ENCODE measurements around the gene PARP14. TPM values are rescaled to one million over a fixed set of nuclear protein-coding genes. Genes with fewer than 3 reads are reported as not detected.
"Not testable (repeated sequence)": the region's sequence is repeated elsewhere in the genome, so short reads cannot be mapped to it uniquely, and the experiment has no call there.

The PARP14 gene
- 10 to 100 TPM; 35.2 to 40.3 TPM for total RNA-seq
- 10 to 100 TPM; 13.9 to 14.1 TPM for polyA plus RNA-seq (ENCODE audit: insufficient read length in 2 of 2)
- long read RNA-seq, donor 1, full-length matches to known transcripts, result 1 of 1 reads
- long read RNA-seq, donor 1, partial matches to known transcripts, result 0 of 1 reads
- long read RNA-seq, donor 1, other reads (novel, unspliced or antisense), result 0 of 1 reads
- long read RNA-seq, donor 2, result 0 reads
- long read RNA-seq, donor 3, result 0 reads
- long read RNA-seq, donor 4, result 0 reads

GRCh38 chr3:122680475-122681283 is at the start of gene PARP14:
PARP14 (plus strand) TSS chr3:122680839; CDS start chr3:122680884, 45 bp downstream.
- H3K4me3 ChIP-seq (ENCODE audit: low read depth, low read length), result peak within 1 kb of the TSS; percentile 83
- DNase-seq (ENCODE audit: low read depth in 4 of 6, low spot score in 6 of 6), result peak in 3 of 6 donors; percentile 46 to 83 (median 62)
- peaks cover 22% of the 10 kb centered on the region for H3K27me3 ChIP-seq (ENCODE audit: control insufficient read depth, insufficient read depth, low read length)
- H3K36me3 ChIP-seq (ENCODE audit: control insufficient read depth, insufficient read depth, low read length), result no peaks in the 10 kb centered on the region
- H3K27ac ChIP-seq (ENCODE audit: low read depth, low read length), result peak within 1 kb of the TSS; percentile 91
- no peaks in the 10 kb centered on the region for H3K9me3 ChIP-seq (ENCODE audit: control insufficient read depth, insufficient read depth, low read length)
- WGBS (ENCODE audit: insufficient coverage), result 2% methylated on average over 56 of the region's 63 CpGs
- H3K4me1 ChIP-seq (ENCODE audit: control insufficient read depth, insufficient read depth, low read length), result peaks cover 26% of the 10 kb centered on the region

DNA sequence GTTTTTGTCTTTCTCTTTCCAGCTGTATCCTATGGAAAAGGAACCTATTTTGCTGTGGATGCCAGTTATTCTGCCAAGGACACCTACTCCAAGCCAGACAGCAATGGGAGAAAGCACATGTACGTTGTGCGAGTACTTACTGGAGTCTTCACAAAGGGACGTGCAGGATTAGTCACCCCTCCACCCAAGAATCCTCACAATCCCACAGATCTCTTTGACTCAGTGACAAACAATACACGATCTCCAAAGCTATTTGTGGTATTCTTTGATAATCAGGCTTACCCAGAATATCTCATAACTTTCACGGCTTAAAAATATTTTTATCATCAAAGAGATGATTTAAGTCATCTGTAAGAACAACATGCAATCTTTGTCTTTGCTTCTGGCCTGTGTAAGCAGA is 44.9 kb upstream of the PARP14 start:
- no peaks in the 10 kb centered on the region for H3K4me1 ChIP-seq (ENCODE audit: control insufficient read depth, insufficient read depth, low read length)
- 80% methylated on average over 2 of the region's 5 CpGs for WGBS (ENCODE audit: insufficient coverage)
- no peak overlapping the region for H3K27ac ChIP-seq (ENCODE audit: low read depth, low read length)
- H3K36me3 ChIP-seq (ENCODE audit: control insufficient read depth, insufficient read depth, low read length), result no peaks in the 10 kb centered on the region
- H3K27me3 ChIP-seq (ENCODE audit: control insufficient read depth, insufficient read depth, low read length), result no peaks in the 10 kb centered on the region
- H3K9me3 ChIP-seq (ENCODE audit: control insufficient read depth, insufficient read depth, low read length), result no peaks in the 10 kb centered on the region
- no peak overlapping the region for H3K4me3 ChIP-seq (ENCODE audit: low read depth, low read length)
- DNase-seq (ENCODE audit: low read depth in 4 of 6, low spot score in 6 of 6), result no peak

- no peaks in the 10 kb centered on the region for H3K27me3 ChIP-seq (ENCODE audit: control insufficient read depth, insufficient read depth, low read length)
- WGBS (ENCODE audit: insufficient coverage), result 52% methylated on average over 2 of the region's 3 CpGs
- no peak for DNase-seq (ENCODE audit: low read depth in 4 of 6, low spot score in 6 of 6)
- H3K4me1 ChIP-seq (ENCODE audit: control insufficient read depth, insufficient read depth, low read length), result no peaks in the 10 kb centered on the region
- H3K27ac ChIP-seq (ENCODE audit: low read depth, low read length), result no peak overlapping the region
- no peaks in the 10 kb centered on the region for H3K36me3 ChIP-seq (ENCODE audit: control insufficient read depth, insufficient read depth, low read length)
- no peak overlapping the region for H3K4me3 ChIP-seq (ENCODE audit: low read depth, low read length)
- no peaks in the 10 kb centered on the region for H3K9me3 ChIP-seq (ENCODE audit: control insufficient read depth, insufficient read depth, low read length)
These were observed 43.9 kb upstream of the PARP14 start for GRCh38 chr3:122636697-122637096.

DNA sequence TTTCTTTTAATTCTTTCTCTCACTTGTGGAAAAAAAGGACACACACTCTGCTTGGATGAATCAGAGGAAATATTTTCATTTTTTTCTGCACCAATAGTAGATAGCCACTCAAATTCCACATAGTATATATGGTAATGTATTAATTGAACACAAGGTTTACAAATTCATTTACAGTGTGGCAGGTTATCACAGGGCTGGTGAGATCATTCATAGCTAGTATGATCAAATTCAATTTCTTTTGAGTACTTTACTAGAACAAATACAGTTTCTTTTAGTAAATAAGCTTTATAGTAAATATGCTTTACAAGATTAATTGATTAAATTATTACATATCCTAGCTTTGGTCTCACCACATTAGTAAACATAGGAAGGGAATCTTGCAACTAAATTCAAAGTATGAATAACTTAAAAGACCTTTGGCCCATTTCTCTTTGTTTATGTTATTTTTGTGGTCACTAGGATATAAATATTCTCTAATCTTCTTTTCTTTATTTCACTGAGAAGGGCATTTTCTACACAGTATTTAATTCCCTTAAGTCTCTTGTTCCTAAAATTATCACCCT is 40.1 kb upstream of the PARP14 start:
- Histone ChIP-seq H3K4me3 (ENCODE audit: low read depth, low read length) (no peak overlapping the region), H3K27me3 (ENCODE audit: control insufficient read depth, insufficient read depth, low read length) (no peaks in the 10 kb centered on the region), H3K27ac (ENCODE audit: low read depth, low read length) (no peak overlapping the region), H3K36me3 (ENCODE audit: control insufficient read depth, insufficient read depth, low read length) (no peaks in the 10 kb centered on the region), H3K9me3 (ENCODE audit: control insufficient read depth, insufficient read depth, low read length) (no peaks in the 10 kb centered on the region), H3K4me1 (ENCODE audit: control insufficient read depth, insufficient read depth, low read length) (no peaks in the 10 kb centered on the region)
- DNase-seq (ENCODE audit: low read depth in 4 of 6, low spot score in 6 of 6), result no peak

DNA sequence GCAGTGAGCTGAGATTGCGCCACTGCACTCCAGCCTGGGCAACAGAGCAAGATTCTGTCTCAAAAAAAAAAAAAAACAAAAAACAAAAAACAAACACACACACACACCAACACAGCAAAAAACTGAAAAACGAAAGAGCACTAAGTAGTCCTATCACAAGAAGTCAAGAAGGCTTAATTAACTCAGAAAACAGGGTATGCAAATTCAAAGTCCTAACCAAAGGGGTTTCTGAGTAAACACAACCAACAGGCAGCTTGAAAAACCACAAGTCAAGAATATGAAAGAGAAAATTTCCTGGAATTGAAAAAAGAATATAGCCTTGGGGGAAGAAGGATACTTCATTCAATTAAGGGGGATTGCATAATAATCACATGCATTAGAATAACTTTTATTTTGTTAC is 37.7 kb upstream of the PARP14 start:
- WGBS (ENCODE audit: insufficient coverage), result no CpG with 5 or more reads among the region's 2 CpGs
- DNase-seq (ENCODE audit: low read depth in 4 of 6, low spot score in 6 of 6), result no peak
- no peaks in the 10 kb centered on the region for H3K9me3 ChIP-seq (ENCODE audit: control insufficient read depth, insufficient read depth, low read length)
- H3K36me3 ChIP-seq (ENCODE audit: control insufficient read depth, insufficient read depth, low read length), result no peaks in the 10 kb centered on the region
- no peaks in the 10 kb centered on the region for H3K4me1 ChIP-seq (ENCODE audit: control insufficient read depth, insufficient read depth, low read length)
- H3K27me3 ChIP-seq (ENCODE audit: control insufficient read depth, insufficient read depth, low read length), result no peaks in the 10 kb centered on the region
- no peak overlapping the region for H3K4me3 ChIP-seq (ENCODE audit: low read depth, low read length)
- H3K27ac ChIP-seq (ENCODE audit: low read depth, low read length), result no peak overlapping the region

GRCh38 chr3:122646146-122646988 is 34.3 kb upstream of the PARP14 start:
- Histone ChIP-seq H3K27ac (ENCODE audit: low read depth, low read length) (no peak overlapping the region), H3K27me3 (ENCODE audit: control insufficient read depth, insufficient read depth, low read length) (no peaks in the 10 kb centered on the region), H3K4me3 (ENCODE audit: low read depth, low read length) (no peak overlapping the region), H3K36me3 (ENCODE audit: control insufficient read depth, insufficient read depth, low read length) (no peaks in the 10 kb centered on the region), H3K4me1 (ENCODE audit: control insufficient read depth, insufficient read depth, low read length) (no peaks in the 10 kb centered on the region), H3K9me3 (ENCODE audit: control insufficient read depth, insufficient read depth, low read length) (no peaks in the 10 kb centered on the region)
- 60% methylated on average over 1 of the region's 5 CpGs for WGBS (ENCODE audit: insufficient coverage)
- no peak for DNase-seq (ENCODE audit: low read depth in 4 of 6, low spot score in 6 of 6)

- 63% methylated on average over 11 of the region's 11 CpGs for WGBS (ENCODE audit: insufficient coverage)
- not testable (repeated sequence) for H3K4me3 ChIP-seq (ENCODE audit: low read depth, low read length); DNase-seq (ENCODE audit: low read depth in 4 of 6, low spot score in 6 of 6); H3K36me3 ChIP-seq (ENCODE audit: control insufficient read depth, insufficient read depth, low read length); H3K9me3 ChIP-seq (ENCODE audit: control insufficient read depth, insufficient read depth, low read length); H3K4me1 ChIP-seq (ENCODE audit: control insufficient read depth, insufficient read depth, low read length); H3K27ac ChIP-seq (ENCODE audit: low read depth, low read length); H3K27me3 ChIP-seq (ENCODE audit: control insufficient read depth, insufficient read depth, low read length)
These were observed 29.3 kb upstream of the PARP14 start for GRCh38 chr3:122651233-122651907.

DNA sequence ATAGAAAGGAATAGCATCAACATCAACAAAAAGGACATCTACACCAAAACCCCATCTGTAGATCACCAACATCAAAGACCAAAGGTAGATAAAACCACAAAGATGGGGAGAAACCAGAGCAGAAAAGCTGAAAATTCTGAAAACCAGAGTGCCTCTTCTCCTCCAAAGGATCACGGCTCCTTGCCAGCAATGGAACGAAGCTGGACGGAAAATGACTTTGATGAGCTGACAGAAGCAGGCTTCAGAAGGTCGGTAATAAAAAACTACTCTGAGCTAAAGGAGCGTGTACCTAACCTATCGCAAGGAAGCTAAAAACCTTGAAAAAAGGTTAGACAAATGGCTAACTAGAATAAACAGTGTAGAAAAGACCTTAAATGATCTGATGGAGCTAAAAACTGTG is 28.7 kb upstream of the PARP14 start:
- H3K9me3 ChIP-seq (ENCODE audit: control insufficient read depth, insufficient read depth, low read length); H3K27ac ChIP-seq (ENCODE audit: low read depth, low read length); H3K36me3 ChIP-seq (ENCODE audit: control insufficient read depth, insufficient read depth, low read length); DNase-seq (ENCODE audit: low read depth in 4 of 6, low spot score in 6 of 6); H3K4me1 ChIP-seq (ENCODE audit: control insufficient read depth, insufficient read depth, low read length); H3K27me3 ChIP-seq (ENCODE audit: control insufficient read depth, insufficient read depth, low read length); H3K4me3 ChIP-seq (ENCODE audit: low read depth, low read length): not testable (repeated sequence)
- WGBS (ENCODE audit: insufficient coverage), result 86% methylated on average over 6 of the region's 6 CpGs

DNA sequence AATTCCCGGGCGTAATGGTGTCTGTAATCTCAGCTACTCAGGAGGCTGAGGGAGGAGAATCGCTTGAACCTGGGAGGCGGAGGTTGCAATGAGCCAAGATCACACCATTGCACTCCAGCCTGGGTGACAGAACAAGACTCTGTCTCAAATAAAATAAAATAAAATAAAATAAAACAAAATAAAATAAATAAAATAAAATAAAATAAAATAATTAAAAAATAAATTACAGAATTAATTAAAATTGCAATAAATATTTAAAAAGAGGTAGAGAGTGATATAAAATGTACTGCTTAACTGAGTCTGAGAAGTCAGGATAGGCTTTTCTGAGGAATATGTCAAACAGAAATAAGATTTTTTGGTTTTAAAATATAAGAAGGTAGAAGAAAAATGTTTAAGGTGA is 22.3 kb upstream of the PARP14 start:
- H3K4me1 ChIP-seq (ENCODE audit: control insufficient read depth, insufficient read depth, low read length); H3K4me3 ChIP-seq (ENCODE audit: low read depth, low read length); H3K27me3 ChIP-seq (ENCODE audit: control insufficient read depth, insufficient read depth, low read length); DNase-seq (ENCODE audit: low read depth in 4 of 6, low spot score in 6 of 6); H3K36me3 ChIP-seq (ENCODE audit: control insufficient read depth, insufficient read depth, low read length); H3K27ac ChIP-seq (ENCODE audit: low read depth, low read length); H3K9me3 ChIP-seq (ENCODE audit: control insufficient read depth, insufficient read depth, low read length): not testable (repeated sequence)
- WGBS (ENCODE audit: insufficient coverage), result no CpG with 5 or more reads among the region's 4 CpGs
